Mononuclear cell (primary cell): Measurements from ENCODE around the gene TRPV4. TPM values are rescaled to one million over a fixed set of nuclear protein-coding genes. Genes with fewer than 3 reads are reported as not detected.

Source experiments
- H3K27me3 ChIP-seq: 2 replicates; pipeline ENCODE4 v1.6.0; 2011; ENCODE audit warnings: low read length, control low read depth; ENCODE audit not compliant: insufficient read depth
- H3K4me1 ChIP-seq: 2 replicates; pipeline ENCODE4 v1.5.1; 2011; ENCODE audit warnings: mild to moderate bottlenecking, low read length, control low read depth; ENCODE audit not compliant: insufficient read depth
- H3K4me3 ChIP-seq: 2 replicates; pipeline ENCODE4 v1.5.1; 2011; ENCODE audit warnings: mild to moderate bottlenecking, low read length, moderate library complexity
- H3K9me3 ChIP-seq: 2 replicates; pipeline ENCODE4 v1.5.1; 2011; ENCODE audit warnings: low read depth, mild to moderate bottlenecking, control low read depth, low read length
- total RNA-seq: library from RNA; depleted of rRNA; stranded (reverse); fragments of >200 nt; gene quantifications from one replicate; pipeline ENCODE4 v1.2.3, GENCODE V29; 2012

TRPV4 gene
- total RNA-seq, 1 donor: 0.31 TPM

DNA sequence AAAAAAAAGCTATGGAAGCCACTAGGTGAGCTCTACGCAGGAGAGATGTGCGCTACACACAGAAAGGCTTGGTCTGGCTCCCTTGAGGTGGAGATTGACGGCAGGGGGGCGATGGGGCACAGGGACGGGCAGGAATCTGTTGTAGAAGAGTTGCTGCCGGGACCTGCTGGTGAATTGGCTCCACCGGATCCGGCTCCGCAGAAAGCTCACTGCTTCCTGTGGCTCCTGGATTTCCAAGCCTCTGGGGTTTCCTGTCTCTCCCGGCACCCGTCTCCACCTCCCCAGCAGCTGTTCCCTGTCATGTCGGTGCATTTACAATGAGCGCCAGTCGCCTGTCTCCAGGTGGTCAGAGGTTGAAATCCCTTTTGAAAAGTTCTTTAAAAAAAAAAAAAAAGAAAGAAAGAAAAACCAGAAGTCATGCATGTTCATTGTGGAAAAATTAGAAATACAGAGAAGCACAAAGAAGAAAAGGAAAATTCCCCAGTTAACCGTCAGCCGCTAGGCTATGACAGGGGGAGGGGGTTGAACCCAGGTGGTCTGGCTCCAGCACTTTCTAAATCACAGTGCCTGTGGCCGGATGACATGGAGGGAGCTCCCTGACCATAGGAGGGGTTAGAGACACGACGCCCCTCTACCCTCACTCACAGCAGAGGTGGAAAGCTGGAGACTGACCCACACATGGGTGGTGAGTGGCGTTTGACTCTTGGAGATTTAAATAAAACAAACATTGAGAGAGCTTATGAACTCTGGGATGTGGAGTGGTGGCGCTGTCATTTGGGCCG is 98.8 kb downstream of the TRPV4 start:
- H3K9me3 ChIP-seq: no peaks in the 10 kb centered on the region
- no peaks in the 10 kb centered on the region for H3K4me1 ChIP-seq
- no peak overlapping the region for H3K4me3 ChIP-seq
- peaks cover 4% of the 10 kb centered on the region for H3K27me3 ChIP-seq

Other genes with a start within 250 kb of the TRPV4 start
- gene FAM222A, start 119.6 kb downstream of the TRPV4 start, total RNA-seq: 1.0 TPM
- 63.0 TPM for gene GLTP, start 47.1 kb upstream of the TRPV4 start, total RNA-seq
- 7.9 TPM for gene TCHP, start 66.9 kb upstream of the TRPV4 start, total RNA-seq
- 86.7 TPM for gene GIT2, start 163.0 kb upstream of the TRPV4 start, total RNA-seq
- gene ANKRD13A, start 166.0 kb upstream of the TRPV4 start, total RNA-seq: 134 TPM
- gene C12orf76, start 215.1 kb upstream of the TRPV4 start, total RNA-seq: 16.2 TPM